ENCODE data around the gene TP53RK. TPM values are rescaled to one million over a fixed set of nuclear protein-coding genes. Genes with fewer than 3 reads are reported as not detected.

TP53RK gene
- total RNA-seq, 1 donor from 2014 or later, result 11.9 TPM

- Histone ChIP-seq H3K27ac (peak within 1 kb of the TSS; percentile 83), H3K4me1 (peaks cover 21% of the 10 kb centered on the region), H3K36me3 (no peaks in the 10 kb centered on the region), H3K4me3 (peak within 1 kb of the TSS; percentile 70), H3K27me3 (ENCODE audit: low read depth) (no peaks in the 10 kb centered on the region), H3K9me3 (no peaks in the 10 kb centered on the region)
- TF ChIP-seq CTCF (IDR thresholded peaks at IDR 0.05), result no peak
- intact Hi-C loops (cut with DNase I), result no loop called here
- DNase-seq, result peak; percentile 66
- peak; percentile 88 to 90 for ATAC-seq
Measured at GRCh38 chr20:46709459-46710152, 20.4 kb upstream of the TP53RK start, which contains the start of gene SLC2A10. TSS of gene SLC2A10 (plus strand) at chr20:46709649. CDS start at chr20:46709737, 88 bp downstream.

- peak overlapping the region; percentile 70 for H3K4me3 ChIP-seq
- TF ChIP-seq CTCF (IDR thresholded peaks at IDR 0.05), result no peak
- H3K27me3 ChIP-seq (ENCODE audit: low read depth), result no peaks in the 10 kb centered on the region
- peak; percentile 4 to 5 for ATAC-seq
- no peak for DNase-seq
- no peaks in the 10 kb centered on the region for H3K36me3 ChIP-seq
- H3K9me3 ChIP-seq, result no peaks in the 10 kb centered on the region
- H3K4me1 ChIP-seq, result peaks cover 16% of the 10 kb centered on the region
- peak overlapping the region; percentile 83 for H3K27ac ChIP-seq
- intact Hi-C loops (cut with DNase I), result no loop called here
Measured at GRCh38 chr20:46709055-46709458, 19.8 kb upstream of the TP53RK start.

- Histone ChIP-seq H3K9me3 (no peaks in the 10 kb centered on the region), H3K27me3 (ENCODE audit: low read depth) (no peaks in the 10 kb centered on the region), H3K4me1 (peaks cover 16% of the 10 kb centered on the region), H3K4me3 (no peak overlapping the region), H3K27ac (no peak overlapping the region), H3K36me3 (no peaks in the 10 kb centered on the region)
- no peak for TF ChIP-seq CTCF (IDR thresholded peaks at IDR 0.05)
- DNase-seq, result no peak
- intact Hi-C loops (cut with DNase I), result no loop called here
- no peak for ATAC-seq
Measured at GRCh38 chr20:46708172-46708860, 19.1 kb upstream of the TP53RK start.

- Histone ChIP-seq H3K4me1 (peaks cover 15% of the 10 kb centered on the region), H3K9me3 (no peaks in the 10 kb centered on the region), H3K27me3 (ENCODE audit: low read depth) (peaks cover 5% of the 10 kb centered on the region), H3K27ac (no peak overlapping the region), H3K36me3 (no peaks in the 10 kb centered on the region), H3K4me3 (no peak overlapping the region)
- intact Hi-C loops (cut with DNase I), result no loop called here
- no peak for ATAC-seq
- no peak for TF ChIP-seq CTCF (IDR thresholded peaks at IDR 0.05)
- DNase-seq, result no peak
Measured at GRCh38 chr20:46706242-46706641, 17.0 kb upstream of the TP53RK start.

- intact Hi-C loops (cut with DNase I), result no loop called here
- Histone ChIP-seq H3K9me3 (no peaks in the 10 kb centered on the region), H3K4me1 (peaks cover 6% of the 10 kb centered on the region), H3K27ac (no peak overlapping the region), H3K4me3 (no peak overlapping the region), H3K27me3 (ENCODE audit: low read depth) (peaks cover 5% of the 10 kb centered on the region), H3K36me3 (no peaks in the 10 kb centered on the region)
- ATAC-seq (no peak), DNase-seq (no peak)
- TF ChIP-seq CTCF (IDR thresholded peaks at IDR 0.05), result no peak
Measured at GRCh38 chr20:46705378-46705729, 16.1 kb upstream of the TP53RK start.

Data from lower lobe of right lung (tissue), 2 donors.